Smooth muscle cell of bladder (primary cell): ENCODE measurements around the gene PKN1. TPM values are rescaled to one million over a fixed set of nuclear protein-coding genes. Genes with fewer than 3 reads are reported as not detected.

Experiments
- total RNA-seq: library from RNA; depleted of rRNA; stranded (reverse); fragments of >200 nt; gene quantifications from 2 replicates; pipeline ENCODE4 v1.2.3, GENCODE V29; 2014

PKN1 gene
- 101 and 143 TPM in 2 replicates for total RNA-seq

DNA sequence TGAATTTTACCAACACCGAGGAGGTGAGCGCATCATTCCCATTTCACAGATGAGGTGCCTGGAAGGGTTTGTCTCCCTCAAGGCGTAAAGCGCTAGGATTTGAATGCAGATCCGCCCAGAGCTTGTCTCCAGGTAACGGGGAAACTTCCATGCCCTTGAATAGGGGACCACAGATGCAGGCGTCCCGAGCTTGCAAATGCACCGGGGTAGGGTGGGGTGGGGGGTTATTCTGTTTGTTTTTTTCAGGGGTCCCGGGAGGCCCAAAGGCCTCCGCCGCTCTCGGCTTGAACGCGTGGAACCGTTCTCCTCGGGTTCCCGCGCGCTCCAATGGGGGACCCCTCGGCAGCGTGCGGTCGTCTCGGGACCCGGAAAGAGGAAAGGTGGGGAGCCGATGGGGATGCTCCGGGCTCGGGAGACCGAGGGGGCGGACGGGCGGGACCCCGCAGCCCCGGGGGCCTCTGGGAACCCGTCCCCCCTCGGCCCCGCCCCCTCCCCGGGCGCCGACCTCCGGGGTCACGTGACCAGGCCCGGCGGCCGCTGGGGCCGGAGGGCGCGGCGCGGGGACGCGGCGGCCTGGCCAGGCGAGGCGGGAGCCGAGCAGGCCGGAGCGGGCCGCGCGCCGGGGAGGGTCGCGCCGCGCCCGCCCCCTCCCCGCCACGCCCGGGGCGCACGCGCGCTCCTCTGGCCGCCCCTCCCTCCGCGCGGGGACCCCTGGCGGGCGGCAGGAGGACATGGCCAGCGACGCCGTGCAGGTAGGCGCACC, at the start of gene PKN1:
TSS of gene PKN1 (plus strand) at position 516 of the 763 bp plus-strand sequence. CDS start at position 732, 216 bp downstream.

DNA sequence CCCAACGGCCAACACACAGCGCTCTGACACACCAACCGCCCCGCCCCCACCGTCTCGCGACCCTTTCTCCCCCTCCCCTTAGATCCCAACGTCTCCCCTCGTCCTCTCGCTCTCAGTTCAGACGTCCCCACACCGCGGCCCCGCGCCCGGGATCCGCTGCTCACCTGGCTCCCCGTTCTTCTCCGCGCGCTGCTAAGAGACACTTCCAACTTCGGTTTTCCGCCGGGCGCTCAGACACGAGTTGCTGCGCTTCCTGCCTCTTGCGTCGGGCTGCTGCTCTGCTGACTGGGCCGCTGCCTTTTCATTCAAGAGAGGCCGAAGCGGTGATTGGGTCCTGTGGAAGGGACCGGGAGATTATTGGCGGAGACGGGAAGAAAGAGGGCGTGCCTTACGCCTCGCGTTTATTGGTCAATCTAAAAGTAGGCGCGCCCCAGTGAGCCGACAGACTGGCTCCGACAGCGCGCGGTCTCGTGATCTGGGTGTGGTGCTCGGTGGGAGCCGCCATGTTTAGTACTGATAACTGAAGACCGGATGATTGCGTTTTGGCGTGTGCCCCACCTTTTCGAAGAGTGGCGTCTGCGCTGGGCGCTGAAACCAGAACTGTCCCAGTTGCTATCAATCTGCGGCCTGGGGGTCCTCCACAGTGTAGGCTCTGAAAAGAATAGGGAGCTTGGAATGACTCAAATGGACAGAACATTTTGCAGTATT, 13.8 kb upstream of the PKN1 start, which contains the start of gene DDX39A:
TSS of gene DDX39A (minus strand) at position 236 of the 708 bp plus-strand sequence. CDS start 6,121 bp downstream, outside the sequence.

DNA sequence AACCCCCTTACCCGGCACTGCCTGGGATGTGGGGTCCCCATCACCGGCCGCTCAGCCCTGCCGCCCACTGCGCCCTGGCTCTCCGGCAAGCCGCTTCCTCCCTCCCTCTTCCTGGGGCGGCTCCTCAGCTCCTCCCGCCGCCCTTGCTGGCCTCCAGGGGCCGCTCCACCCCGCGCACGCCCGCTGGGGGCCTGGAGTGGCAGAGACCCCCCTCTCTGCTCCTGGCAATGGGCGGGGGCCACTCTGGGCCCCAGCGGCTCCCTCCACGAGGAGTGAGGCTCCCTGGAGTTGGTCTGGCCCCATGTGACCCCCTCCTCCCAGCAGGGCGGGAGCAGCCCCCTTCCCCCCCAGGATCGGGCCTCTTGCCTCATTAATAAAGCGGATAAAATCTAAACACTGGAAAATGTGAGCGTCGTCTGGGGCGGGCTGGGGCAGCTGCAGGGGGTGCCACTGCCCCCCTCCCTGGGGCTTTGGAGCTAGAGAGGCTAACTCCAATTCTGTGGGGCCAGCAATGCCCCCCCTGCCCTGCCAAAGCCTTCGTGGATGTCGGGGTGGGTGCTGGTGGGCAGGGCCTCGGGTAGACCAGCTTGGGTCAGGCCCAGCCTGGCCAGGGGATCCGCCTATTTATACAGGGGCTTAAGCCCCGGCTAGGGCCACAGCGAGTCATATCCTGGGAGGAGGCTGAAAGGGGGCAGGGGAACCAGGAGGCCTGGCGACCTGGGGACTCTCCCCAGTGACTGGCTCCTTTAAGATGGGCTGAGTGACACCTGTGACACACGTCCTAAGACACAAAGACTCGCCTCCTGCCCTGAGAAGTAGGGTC, 42.4 kb downstream of the PKN1 start, which contains the start of gene PTGER1:
TSS of gene PTGER1 (minus strand) at position 104 of the 823 bp plus-strand sequence. CDS start 1,034 bp downstream, outside the sequence.

DNA sequence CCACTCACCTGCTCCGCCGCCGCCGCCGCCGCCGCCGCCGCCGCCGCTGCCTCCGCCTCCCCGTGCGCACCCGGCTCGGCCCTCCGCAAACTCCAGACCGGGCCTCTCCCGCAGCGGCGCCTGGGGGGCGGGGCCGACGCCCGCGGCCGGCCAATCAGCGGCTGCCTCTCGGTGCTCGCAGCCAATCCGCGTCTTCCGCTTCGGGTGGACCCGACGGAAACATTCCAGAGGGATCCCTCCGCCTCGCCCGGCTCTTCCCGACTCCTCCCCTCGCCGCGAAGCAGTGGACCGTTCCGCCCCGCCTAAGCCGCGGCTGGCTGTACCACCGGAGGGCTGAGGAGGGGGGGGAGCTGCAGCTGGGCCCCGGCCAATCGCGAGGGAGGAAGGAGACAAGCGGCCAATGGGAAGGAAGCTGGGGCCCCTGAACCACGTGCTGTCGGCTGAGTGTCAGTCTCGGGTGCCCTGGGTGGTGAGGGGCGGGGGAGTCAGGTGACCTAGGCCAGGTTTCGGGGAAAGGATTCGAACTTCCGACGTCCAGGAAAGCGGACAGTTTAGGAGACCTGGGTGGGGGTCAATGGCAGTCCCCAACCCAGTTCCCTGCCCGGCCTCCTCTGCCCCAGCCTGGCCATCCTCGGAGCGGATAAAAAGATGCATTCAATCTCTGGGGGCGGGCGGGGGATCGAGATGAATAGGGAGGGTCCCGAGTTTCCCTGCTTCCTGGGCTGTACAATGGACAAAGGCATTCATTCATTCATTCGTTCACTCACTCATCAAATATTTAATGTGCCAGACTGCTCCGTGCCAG, 63.1 kb downstream of the PKN1 start, which contains the start of gene GIPC1:
TSS of gene GIPC1 (minus strand) at position 99 of the 805 bp plus-strand sequence. CDS start 13,151 bp downstream, outside the sequence.

DNA sequence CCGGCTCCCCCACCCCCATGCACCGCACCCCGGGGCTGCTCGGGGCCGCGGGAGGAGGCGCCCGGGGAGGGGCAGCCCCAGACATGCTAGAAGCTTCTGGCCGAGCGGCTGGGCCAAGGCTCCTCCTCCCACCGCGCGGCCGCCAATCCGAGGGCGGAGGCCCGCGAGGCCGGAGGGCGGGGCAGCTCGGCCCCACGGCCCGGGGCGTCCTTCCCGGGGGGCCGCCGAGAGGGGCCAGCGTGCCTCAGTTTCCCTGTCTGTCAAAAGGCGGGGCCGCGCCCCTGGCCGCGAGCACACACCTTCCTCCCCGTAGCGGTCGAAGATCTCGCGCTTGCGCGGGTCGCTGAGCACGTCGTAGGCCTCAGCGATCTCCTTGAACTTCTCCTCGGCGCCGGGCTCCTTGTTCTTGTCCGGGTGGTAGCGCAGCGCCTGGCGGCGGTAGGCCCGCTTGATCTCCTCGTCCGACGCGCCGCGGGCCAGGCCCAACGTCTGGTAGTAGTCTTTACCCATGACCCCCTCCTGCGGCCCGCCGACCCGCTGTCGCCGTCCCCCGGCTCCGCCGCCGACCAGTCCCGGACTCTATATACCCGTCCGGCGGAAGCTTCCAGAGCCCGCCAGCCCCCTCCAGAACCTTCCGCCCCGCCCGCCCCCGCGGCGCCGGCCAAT, 84.9 kb downstream of the PKN1 start, which contains the start of gene DNAJB1:
TSS of gene DNAJB1 (minus strand) at position 558 of the 666 bp plus-strand sequence. CDS start at position 510, 48 bp downstream.

Other genes with a start within 250 kb of the PKN1 start
- 2.0 and 4.3 TPM in 2 replicates for gene ADGRL1, start 227.1 kb upstream of the PKN1 start, total RNA-seq
- gene ADGRE5, start 51.9 kb upstream of the PKN1 start, total RNA-seq, result 7.0 and 12.3 TPM in 2 replicates
- 25.9 and 28.8 TPM in 2 replicates for gene DDX39A, start 14.0 kb upstream of the PKN1 start, total RNA-seq
- gene PTGER1, start 42.0 kb downstream of the PKN1 start, total RNA-seq, result 4.8 and 25.6 TPM in 2 replicates
- 113 and 124 TPM in 2 replicates for gene GIPC1, start 62.8 kb downstream of the PKN1 start, total RNA-seq
- gene DNAJB1, start 85.1 kb downstream of the PKN1 start, total RNA-seq, result 41.1 and 53.0 TPM in 2 replicates
- gene TECR, start 96.3 kb downstream of the PKN1 start, total RNA-seq, result 32.4 and 35.9 TPM in 2 replicates
- gene NDUFB7, start 138.8 kb downstream of the PKN1 start, total RNA-seq, result 281 and 388 TPM in 2 replicates
- gene CLEC17A, start 149.8 kb downstream of the PKN1 start, total RNA-seq, result 0.28 TPM in 1 of 2 replicates, not detected in the other
- not detected in 2 replicates for gene ADGRE3, start 241.5 kb downstream of the PKN1 start, total RNA-seq